Tibial artery (tissue), 4 donors: ENCODE results near the gene SPATA18.

Source experiments
- DNase-seq, 2 donors: peaks; one replicate each; pipeline ENCODE4 v3.0.0-alpha.2; 2019
- H3K27ac ChIP-seq, 2 donors: fragments of 200-600 bp; sonication (generic) in 1 of 2; 1 replicate in 1 of 2; 2 replicates in 1 of 2; pipeline ENCODE4 v1.5.1; 2018 to 2019; ENCODE audit warnings: mild to moderate bottlenecking in 1 of 2
- H3K27me3 ChIP-seq, 2 donors: fragments of 200-600 bp; sonication (generic) in 1 of 2; one replicate each; pipeline versions ENCODE4 v1.5.1 to v1.6.0; 2016 to 2019
- H3K36me3 ChIP-seq, 3 donors: fragments of 200-600 bp; sonication (generic) in 2 of 3; one replicate each; pipeline ENCODE4 v1.5.1; 2016 to 2019; ENCODE audit warnings: mild to moderate bottlenecking in 2 of 3
- H3K4me1 ChIP-seq, 4 donors: fragments of 200-600 bp; sonication (generic) in 2 of 4; 1 replicate in 3 of 4; 2 replicates in 1 of 4; pipeline ENCODE4 v1.5.1; 2016 to 2019
- H3K4me3 ChIP-seq, 2 donors: fragments of 200-600 bp; sonication (generic) in 1 of 2; 1 replicate in 1 of 2; 2 replicates in 1 of 2; pipeline ENCODE4 v1.5.1; 2018 to 2019; ENCODE audit warnings: mild to moderate bottlenecking in 2 of 2
- H3K9me3 ChIP-seq, 3 donors: fragments of 200-600 bp; sonication (generic) in 1 of 3; one replicate each; pipeline ENCODE4 v1.5.1; 2016 to 2019
- CTCF ChIP-seq, 2 experiments: fragments of 200-600 bp in 1 of 2; fragments of 450-650 bp in 1 of 2; IDR thresholded peaks; one replicate each; pipeline ENCODE4 v1.5.1; 2017 to 2019; ENCODE audit warnings: antibody characterized with exemption in 2 of 2, mild to moderate bottlenecking in 1 of 2, moderate library complexity in 1 of 2
- intact Hi-C: fragments of 100-400 bp; cut with DNase I; formaldehyde crosslinking; loops from one replicate; pipeline ENCODE4 v1.15.0; 2023; ENCODE audit warnings: low total_unique reads

SPATA18 gene

DNA sequence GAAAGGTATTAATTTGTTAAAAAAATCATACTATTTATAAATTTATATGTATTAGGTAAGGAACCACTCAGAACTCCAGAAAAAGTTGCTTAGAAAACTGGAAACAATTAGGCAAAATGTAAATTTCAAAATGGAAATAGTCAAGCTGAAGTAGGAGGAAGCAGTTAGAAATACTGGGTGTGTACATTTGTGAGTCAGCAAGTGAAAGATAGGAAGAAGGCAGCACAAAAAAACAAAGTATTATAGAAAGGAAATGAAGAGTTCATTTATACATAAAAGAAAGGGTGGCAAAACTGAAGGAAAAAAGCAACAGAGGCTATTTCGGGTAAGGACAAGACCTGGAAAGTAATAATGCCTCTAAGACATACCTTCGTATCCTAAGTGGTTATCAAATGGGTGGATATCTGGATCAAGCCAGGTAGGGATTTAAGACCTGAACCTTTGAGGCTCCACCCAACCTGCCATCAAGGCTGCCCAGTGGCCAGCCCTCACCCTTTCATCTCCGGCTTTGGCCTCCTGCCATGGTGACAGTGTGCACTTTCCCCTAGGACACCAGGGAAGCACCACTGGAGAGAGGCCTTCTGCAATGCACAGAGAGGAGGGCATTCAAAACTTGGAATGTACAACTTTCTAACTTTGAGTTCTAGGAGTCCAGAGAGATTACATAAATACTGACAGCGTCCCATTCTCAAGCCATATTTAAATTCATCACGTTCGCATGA is 31.0 kb upstream of the SPATA18 start, which contains the start of gene LRRC66:
Gene LRRC66 (minus strand): TSS at position 428 of the 722 bp plus-strand sequence. CDS start 2,750 bp downstream, outside the sequence.
- Histone ChIP-seq H3K9me3 (no peaks in the 10 kb centered on the region), H3K36me3 (peaks cover 11 to 37% (median 23%) of the 10 kb centered on the region in 3 donors), H3K4me3 (no peak within 1 kb of the TSS), H3K27me3 (no peaks in the 10 kb centered on the region), H3K4me1 (no peaks in the 10 kb centered on the region), H3K27ac (no peak within 1 kb of the TSS)
- TF ChIP-seq CTCF (IDR thresholded peaks at IDR 0.05) = no peak
- intact Hi-C loops = loop anchor here (5.0 kb wide), 1 partner anchor 128 kb away; no protein-coding TSS in a partner anchor
- no peak for DNase-seq

DNA sequence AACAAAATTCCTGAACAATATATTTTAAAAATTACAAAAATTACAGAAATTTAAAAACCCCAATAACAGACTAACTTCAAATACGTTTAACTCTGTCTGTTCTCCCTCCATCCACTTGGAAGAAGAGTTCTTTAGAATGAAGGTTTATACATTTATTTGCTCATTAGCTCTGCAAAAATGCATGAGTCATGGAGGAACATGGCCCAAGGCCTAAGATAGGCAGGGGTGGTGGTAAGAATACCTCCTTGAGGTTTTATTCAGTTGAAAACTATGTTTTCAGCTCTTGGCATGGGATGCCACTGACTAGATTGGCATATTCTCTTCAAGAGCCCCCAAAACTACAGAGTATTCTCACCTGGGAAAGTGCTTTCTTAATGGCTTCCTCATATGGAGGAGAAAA is 22.1 kb upstream of the SPATA18 start:
- intact Hi-C loops = no loop called here
- Histone ChIP-seq H3K36me3 (peaks cover 23 to 39% (median 39%) of the 10 kb centered on the region in 3 donors), H3K27me3 (no peaks in the 10 kb centered on the region), H3K27ac (no peak overlapping the region), H3K9me3 (no peaks in the 10 kb centered on the region), H3K4me3 (no peak overlapping the region), H3K4me1 (peaks cover 0 to 14% (median 6%) of the 10 kb centered on the region in 4 donors)
- TF ChIP-seq CTCF (IDR thresholded peaks at IDR 0.05) = no peak
- DNase-seq = no peak

DNA sequence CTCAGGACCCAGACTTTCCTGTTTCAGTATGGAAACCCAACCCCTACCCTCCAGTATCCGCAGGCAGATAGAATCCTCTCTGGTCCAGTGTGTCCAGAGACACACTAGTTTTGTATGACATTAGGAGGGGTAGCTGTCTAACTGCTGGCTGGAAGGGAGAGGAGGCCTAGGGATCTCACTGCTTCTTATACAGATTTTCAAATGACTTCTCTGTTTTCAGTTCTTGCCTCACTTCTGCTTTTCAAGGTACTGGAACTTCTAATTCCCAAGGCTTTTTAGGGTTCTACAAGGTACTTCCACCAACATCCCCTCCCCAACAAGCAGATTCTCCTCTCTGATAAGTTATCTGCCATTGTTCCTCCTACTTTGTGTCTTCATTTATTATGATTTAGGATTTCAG is 19.1 kb upstream of the SPATA18 start:
- Histone ChIP-seq H3K9me3 (no peaks in the 10 kb centered on the region), H3K4me3 (no peak overlapping the region), H3K27ac (no peak overlapping the region), H3K4me1 (peaks cover 0 to 40% (median 21%) of the 10 kb centered on the region in 4 donors), H3K36me3 (peaks cover 21 to 33% (median 22%) of the 10 kb centered on the region in 3 donors), H3K27me3 (no peaks in the 10 kb centered on the region)
- no peak for DNase-seq
- no peak for TF ChIP-seq CTCF (IDR thresholded peaks at IDR 0.05)
- intact Hi-C loops = no loop called here

DNA sequence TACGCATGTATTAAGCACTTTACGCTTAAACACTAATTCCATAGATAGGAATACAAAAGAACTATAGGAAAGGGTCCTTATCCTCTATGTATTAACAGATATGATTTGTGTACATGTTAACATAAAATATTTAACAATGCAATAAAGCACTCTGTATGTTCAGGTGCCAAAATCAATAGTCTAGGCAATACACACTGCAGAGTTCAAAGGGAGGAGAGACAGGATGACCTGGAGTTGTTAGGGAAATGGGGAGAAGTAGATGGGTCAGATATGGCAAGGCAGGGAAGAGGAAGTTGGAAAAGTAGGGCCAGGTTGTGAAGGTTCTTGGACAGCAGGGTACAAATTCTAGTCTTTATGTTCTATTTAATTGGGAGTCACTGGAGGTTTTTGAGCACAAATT is 15.9 kb upstream of the SPATA18 start:
- Histone ChIP-seq H3K27me3 (no peaks in the 10 kb centered on the region), H3K27ac (no peak overlapping the region), H3K9me3 (no peaks in the 10 kb centered on the region), H3K4me1 (peaks cover 0 to 40% (median 23%) of the 10 kb centered on the region in 4 donors), H3K36me3 (peaks cover 0 to 9% (median 5%) of the 10 kb centered on the region in 3 donors), H3K4me3 (no peak overlapping the region)
- TF ChIP-seq CTCF (IDR thresholded peaks at IDR 0.05) = no peak
- intact Hi-C loops = no loop called here
- DNase-seq = no peak

DNA sequence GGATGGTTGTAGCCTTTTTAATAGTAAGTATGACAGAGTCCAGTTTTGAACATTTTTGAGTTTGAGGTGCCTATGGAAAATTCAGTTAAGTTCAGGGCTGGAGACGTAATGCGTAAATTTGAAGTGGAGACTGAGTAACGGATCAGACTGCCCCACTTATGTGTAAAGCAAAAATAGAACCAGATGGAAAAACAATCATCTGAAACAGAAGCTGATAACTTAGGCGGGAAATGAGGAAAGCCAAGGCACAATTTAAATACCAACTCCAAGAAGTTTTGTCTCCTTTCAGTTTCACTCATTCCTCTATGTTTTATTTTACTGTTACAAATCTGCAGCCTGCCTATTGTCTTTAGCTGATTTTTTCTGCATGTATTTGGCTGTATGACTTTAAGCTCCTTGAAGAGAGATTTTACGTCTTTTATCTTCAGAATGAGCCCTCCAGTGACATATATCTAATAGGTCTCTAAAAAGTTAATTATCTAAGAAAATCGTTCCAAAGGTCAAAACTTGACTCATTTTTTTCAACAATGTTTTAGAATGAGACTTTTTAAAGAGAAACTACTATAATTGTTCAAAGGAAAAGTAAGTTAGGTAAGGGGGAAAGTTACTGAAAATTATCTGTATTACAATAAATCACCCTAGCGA is 14.1 kb upstream of the SPATA18 start:
- H3K4me3 ChIP-seq = peak overlapping the region; percentile 70 to 82
- no peaks in the 10 kb centered on the region for H3K9me3 ChIP-seq
- H3K27ac ChIP-seq = peak overlapping the region; percentile 81 to 84
- intact Hi-C loops = no loop called here
- no peaks in the 10 kb centered on the region for H3K27me3 ChIP-seq
- no peak for DNase-seq
- no peaks in the 10 kb centered on the region for H3K36me3 ChIP-seq
- TF ChIP-seq CTCF (IDR thresholded peaks at IDR 0.05) = no peak
- peaks cover 0 to 40% (median 23%) of the 10 kb centered on the region in 4 donors for H3K4me1 ChIP-seq
